WI38 (cell line): Measurements from ENCODE around the gene FGF14.

Experiments
- H3K4me3 ChIP-seq: 2 replicates; pipeline ENCODE4 v1.5.1; 2011; ENCODE audit warnings: low read depth, mild to moderate bottlenecking, control low read depth, low read length
- TF ChIP-seq, protein P1 (sequence below): IDR thresholded peaks from 2 replicates; pipeline ENCODE4 v1.5.1; 2012; ENCODE audit warnings: low read depth, mild to moderate bottlenecking, control low read depth, low read length

FGF14 gene

DNA sequence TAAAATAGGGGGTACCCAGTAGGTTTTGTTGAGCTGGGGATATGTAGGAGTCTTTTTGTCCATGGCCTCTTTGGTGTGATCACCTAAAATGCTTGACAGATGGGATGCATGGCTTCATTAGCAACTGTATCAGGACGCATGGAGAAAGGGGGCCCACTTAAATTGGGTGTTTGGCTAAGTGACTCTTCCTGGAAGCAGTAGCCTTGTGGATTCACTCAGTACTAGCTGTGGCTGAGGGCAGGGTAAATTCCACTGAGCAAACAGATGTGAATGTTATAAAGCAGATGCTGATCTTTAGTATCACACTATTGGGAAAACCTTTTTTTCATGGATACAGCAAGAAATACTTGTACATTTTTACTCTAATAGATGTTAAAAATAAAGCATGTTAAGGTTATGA lies 140.0 kb downstream of the FGF14 start:
- TF ChIP-seq, protein P1, sequence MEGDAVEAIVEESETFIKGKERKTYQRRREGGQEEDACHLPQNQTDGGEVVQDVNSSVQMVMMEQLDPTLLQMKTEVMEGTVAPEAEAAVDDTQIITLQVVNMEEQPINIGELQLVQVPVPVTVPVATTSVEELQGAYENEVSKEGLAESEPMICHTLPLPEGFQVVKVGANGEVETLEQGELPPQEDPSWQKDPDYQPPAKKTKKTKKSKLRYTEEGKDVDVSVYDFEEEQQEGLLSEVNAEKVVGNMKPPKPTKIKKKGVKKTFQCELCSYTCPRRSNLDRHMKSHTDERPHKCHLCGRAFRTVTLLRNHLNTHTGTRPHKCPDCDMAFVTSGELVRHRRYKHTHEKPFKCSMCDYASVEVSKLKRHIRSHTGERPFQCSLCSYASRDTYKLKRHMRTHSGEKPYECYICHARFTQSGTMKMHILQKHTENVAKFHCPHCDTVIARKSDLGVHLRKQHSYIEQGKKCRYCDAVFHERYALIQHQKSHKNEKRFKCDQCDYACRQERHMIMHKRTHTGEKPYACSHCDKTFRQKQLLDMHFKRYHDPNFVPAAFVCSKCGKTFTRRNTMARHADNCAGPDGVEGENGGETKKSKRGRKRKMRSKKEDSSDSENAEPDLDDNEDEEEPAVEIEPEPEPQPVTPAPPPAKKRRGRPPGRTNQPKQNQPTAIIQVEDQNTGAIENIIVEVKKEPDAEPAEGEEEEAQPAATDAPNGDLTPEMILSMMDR: no peak
- no peak overlapping the region for H3K4me3 ChIP-seq

DNA sequence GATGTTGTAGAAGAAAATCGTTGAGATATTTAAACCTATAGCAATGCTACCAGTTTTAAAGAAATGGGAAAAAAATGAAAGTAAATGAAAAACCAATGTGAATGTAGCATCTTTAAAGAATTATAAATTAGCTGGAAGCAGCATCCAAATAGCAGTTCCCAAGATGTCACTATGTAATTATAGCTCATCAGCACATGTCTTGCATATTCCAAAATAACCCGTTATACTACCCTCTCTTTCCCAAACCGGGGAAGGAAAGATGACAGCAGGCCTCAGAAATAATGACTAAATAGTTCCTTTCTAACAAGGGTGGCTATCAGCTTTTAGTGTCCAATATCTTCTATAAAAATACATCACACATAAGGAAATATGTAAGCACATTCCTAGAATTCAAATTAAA lies 140.5 kb downstream of the FGF14 start:
- TF ChIP-seq, protein P1: no peak
- no peak overlapping the region for H3K4me3 ChIP-seq

DNA sequence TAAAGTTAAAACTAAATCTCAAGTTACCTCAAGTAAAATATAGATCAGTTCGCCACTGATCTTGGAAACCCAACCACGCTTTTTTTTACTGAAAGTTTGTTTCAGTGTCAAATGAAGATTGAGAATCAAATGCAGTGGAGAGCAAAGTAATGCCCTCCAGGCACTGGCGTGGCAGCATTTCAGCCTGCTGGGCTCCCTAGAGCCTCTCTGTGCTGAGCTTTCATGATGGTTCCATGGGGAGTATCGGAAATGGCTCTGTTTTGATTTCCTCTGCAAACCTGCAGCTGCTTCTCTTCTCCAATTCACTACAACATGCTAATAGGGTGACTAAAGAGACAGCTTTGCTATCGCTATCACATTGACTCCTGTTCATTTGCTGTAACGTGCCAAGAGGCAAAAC lies 141.6 kb downstream of the FGF14 start:
- no peak overlapping the region for H3K4me3 ChIP-seq

DNA sequence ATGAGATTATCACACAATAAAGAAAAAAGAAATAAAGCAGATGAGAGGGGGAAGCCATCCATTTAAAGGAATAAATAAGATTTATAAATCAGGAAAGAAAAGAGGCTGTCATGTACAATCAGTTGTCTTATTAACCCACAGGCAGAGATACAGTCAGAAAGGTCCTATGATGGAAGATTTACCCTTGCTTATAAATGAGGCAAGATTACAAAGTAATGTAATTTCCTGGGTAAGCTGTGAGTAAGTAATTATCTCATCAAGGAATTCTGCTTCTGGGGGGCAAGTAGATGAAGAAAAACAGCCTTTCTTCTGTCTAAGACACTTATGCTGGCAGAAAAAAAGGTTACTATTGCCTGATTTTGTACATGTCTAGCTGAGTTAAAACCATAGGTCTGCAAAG lies 146.4 kb downstream of the FGF14 start:
- TF ChIP-seq, protein P1: no peak

More for the DNA sequence above, 141.6 kb downstream of the FGF14 start:
- TF ChIP-seq, protein P1: no peak

DNA sequence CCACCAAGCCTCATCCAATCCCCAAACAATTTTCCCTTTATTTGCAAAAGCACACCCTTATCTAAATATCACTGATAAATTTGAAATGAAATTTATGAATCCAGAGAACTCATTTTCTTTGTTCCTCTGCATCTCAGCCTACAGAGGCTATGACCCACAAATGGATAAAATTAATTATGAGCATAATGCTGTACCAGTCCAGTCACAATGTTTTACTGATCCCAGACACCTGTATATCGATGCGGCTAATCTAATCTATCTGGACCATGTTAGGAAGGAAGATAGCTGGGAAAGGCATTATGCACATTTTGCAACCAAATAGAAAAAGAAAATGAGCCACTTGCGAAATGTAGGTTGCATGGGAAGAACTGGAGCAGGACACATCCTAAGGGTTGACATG lies 150.0 kb downstream of the FGF14 start:
- no peak overlapping the region for H3K4me3 ChIP-seq
- TF ChIP-seq, protein P1: no peak

More for the DNA sequence above, 146.4 kb downstream of the FGF14 start:
- H3K4me3 ChIP-seq: no peak overlapping the region

DNA sequence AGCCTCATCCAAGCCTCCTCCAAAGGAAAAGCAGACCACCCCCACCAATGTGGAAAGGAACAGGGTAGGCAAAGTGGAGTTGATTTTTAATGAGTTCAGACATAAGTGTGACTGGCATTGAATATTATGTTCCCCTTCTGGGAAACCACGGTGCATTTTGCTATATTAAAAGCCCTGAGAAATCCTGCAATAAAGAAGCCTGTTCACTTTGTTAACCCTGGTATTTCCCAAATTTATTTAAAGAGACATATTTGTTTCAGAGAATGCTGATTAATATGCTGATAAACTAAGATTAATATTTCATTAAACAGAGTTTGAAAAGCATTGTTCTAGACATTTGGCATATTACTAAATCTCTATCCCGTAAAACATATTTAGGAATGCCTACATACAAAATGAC lies 151.4 kb downstream of the FGF14 start:
- H3K4me3 ChIP-seq: no peak overlapping the region
- TF ChIP-seq, protein P1: no peak

DNA sequence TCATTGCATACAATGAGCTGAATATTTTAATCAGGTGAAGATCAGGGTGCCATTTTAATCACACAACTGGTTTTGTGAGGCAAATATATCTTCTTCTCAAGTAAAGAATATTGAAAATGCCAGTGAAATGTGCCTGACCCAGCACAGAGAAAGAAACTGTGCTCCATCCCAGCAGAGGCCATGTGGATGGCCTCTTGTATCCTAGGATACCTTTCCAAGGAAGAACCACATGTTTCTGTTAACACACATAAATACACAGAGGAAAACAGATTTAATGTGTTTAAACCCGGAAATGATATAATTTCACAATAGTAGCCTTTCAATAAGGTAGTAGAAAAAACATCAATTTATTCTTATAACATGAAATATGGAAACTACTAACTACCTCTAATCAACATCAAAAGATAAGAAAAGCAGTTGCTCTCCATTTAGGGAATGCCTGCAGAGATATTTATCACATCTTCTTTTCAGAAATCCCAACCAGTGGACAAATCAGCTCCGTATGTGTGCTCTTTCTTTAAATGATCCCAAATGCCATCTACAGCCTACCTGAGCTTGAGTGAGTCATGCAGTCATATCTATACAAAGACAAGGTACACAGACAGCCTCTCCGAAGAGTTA lies 157.1 kb downstream of the FGF14 start:
- H3K4me3 ChIP-seq: no peak overlapping the region
- TF ChIP-seq, protein P1: no peak
